Naive thymus-derived CD4-positive, alpha-beta T cell (primary cell): ENCODE measurements around the gene CCDC92B. TPM values are rescaled to one million over a fixed set of nuclear protein-coding genes. Genes with fewer than 3 reads are reported as not detected.

Experiments
- ATAC-seq: fragments of 150-1000 bp; cut with Tn5 transposase; 2 replicates; pipeline ENCODE4 v1.10.0; 2021; ENCODE audit warnings: mild to moderate bottlenecking, moderate library complexity
- CTCF ChIA-PET: fragments of 350-600 bp; sonication (Branson Sonifier 250); formaldehyde crosslinking; loops from one replicate; lab custom pipeline; 2021; ENCODE audit warnings: antibody characterized with exemption; lab: Charles Lee
- POLR2A ChIA-PET: fragments of 350-600 bp; sonication (Branson Sonifier 250); formaldehyde crosslinking; loops from one replicate; lab custom pipeline; 2021; ENCODE audit warnings: antibody characterized with exemption, inconsistent platforms; lab: Charles Lee
- DNase-seq, 9 donors: peaks; one replicate each; pipeline versions ENCODE4 v3.0.0 to v3.0.0-alpha.2; 2020 to 2022; ENCODE audit warnings: mixed read lengths in 1 of 9
- H3K27ac ChIP-seq: one replicate; pipeline ENCODE4 v1.7.0; 2013; ENCODE audit warnings: mild to moderate bottlenecking, low read depth, low read length, moderate library complexity
- H3K27me3 ChIP-seq, 2 donors: one replicate each; pipeline ENCODE4 v1.7.0; 2013; ENCODE audit warnings: low read length in 2 of 2, mild to moderate bottlenecking in 2 of 2, moderate library complexity in 2 of 2; ENCODE audit not compliant: control insufficient read depth in 2 of 2, insufficient read depth in 2 of 2
- H3K36me3 ChIP-seq, 3 experiments: 1 replicate in 2 of 3; 2 replicates in 1 of 3; pipeline ENCODE4 v1.7.0; 2013; ENCODE audit warnings: low read length in 3 of 3, mild to moderate bottlenecking in 3 of 3, moderate library complexity in 1 of 3; ENCODE audit not compliant: insufficient read depth in 3 of 3, control insufficient read depth in 2 of 3
- H3K4me1 ChIP-seq, 2 donors: one replicate each; pipeline ENCODE4 v1.7.0; 2013; ENCODE audit warnings: low read length in 2 of 2, mild to moderate bottlenecking in 2 of 2, moderate library complexity in 1 of 2; ENCODE audit not compliant: control insufficient read depth in 2 of 2, insufficient read depth in 2 of 2
- H3K4me3 ChIP-seq: 2 replicates; pipeline ENCODE4 v1.7.0; 2013; ENCODE audit warnings: mild to moderate bottlenecking, low read length
- H3K9me3 ChIP-seq, 3 experiments: 1 replicate in 2 of 3; 2 replicates in 1 of 3; pipeline ENCODE4 v1.7.0; 2013; ENCODE audit warnings: low read length in 3 of 3; ENCODE audit not compliant: control insufficient read depth in 2 of 3
- H3K27ac Mint-ChIP-seq, 9 donors: one replicate each; pipeline ENCODE4 v1.8.0; 2020 to 2022; ENCODE audit warnings: mixed read lengths in 9 of 9, mild to moderate bottlenecking in 8 of 9, moderate library complexity in 5 of 9, inconsistent platforms in 2 of 9
- H3K27me3 Mint-ChIP-seq, 5 donors: one replicate each; pipeline ENCODE4 v1.8.0; 2021 to 2022; ENCODE audit warnings: mixed read lengths in 5 of 5, mild to moderate bottlenecking in 1 of 5
- H3K36me3 Mint-ChIP-seq, 5 donors: one replicate each; pipeline ENCODE4 v1.8.0; 2020 to 2022; ENCODE audit warnings: mixed read lengths in 5 of 5, mild to moderate bottlenecking in 3 of 5, inconsistent platforms in 1 of 5
- H3K4me1 Mint-ChIP-seq, 7 donors: one replicate each; pipeline ENCODE4 v1.8.0; 2020 to 2022; ENCODE audit warnings: mixed read lengths in 7 of 7, mild to moderate bottlenecking in 3 of 7, inconsistent platforms in 1 of 7
- H3K4me3 Mint-ChIP-seq, 10 donors: one replicate each; pipeline ENCODE4 v1.8.0; 2020 to 2022; ENCODE audit warnings: mild to moderate bottlenecking in 10 of 10, mixed read lengths in 10 of 10, moderate library complexity in 6 of 10, inconsistent platforms in 2 of 10
- H3K9me3 Mint-ChIP-seq, 11 donors: one replicate each; pipeline ENCODE4 v1.8.0; 2020 to 2022; ENCODE audit warnings: mixed read lengths in 11 of 11, mild to moderate bottlenecking in 4 of 11, inconsistent platforms in 1 of 11, moderate library complexity in 1 of 11
- intact Hi-C, 2 donors: fragments of 100-400 bp; cut with micrococcal nuclease; formaldehyde crosslinking; loops; one replicate each; pipeline ENCODE4 v1.15.1; 2023
- polyA plus RNA-seq, 2 donors: library from polyadenylated mRNA; unstranded; fragments of 300-500 nt; fragmentation: Illumina TruSeq; gene quantifications; one replicate each; pipeline ENCODE4 v1.2.3, GENCODE V29; 2021
- total RNA-seq, 6 experiments: library from RNA in 5 of 6; stranded (reverse) in 5 of 6; gene quantifications; 1 replicate in 5 of 6; 2 replicates in 1 of 6; pipeline ENCODE4 v1.2.3 and lab custom pipeline; 2021 to 2026

CCDC92B gene
- total and polyA plus RNA-seq, 7 experiments from 2014 or later, result 0.12 to 0.54 (median 0.22) TPM; not detected in 2

DNA sequence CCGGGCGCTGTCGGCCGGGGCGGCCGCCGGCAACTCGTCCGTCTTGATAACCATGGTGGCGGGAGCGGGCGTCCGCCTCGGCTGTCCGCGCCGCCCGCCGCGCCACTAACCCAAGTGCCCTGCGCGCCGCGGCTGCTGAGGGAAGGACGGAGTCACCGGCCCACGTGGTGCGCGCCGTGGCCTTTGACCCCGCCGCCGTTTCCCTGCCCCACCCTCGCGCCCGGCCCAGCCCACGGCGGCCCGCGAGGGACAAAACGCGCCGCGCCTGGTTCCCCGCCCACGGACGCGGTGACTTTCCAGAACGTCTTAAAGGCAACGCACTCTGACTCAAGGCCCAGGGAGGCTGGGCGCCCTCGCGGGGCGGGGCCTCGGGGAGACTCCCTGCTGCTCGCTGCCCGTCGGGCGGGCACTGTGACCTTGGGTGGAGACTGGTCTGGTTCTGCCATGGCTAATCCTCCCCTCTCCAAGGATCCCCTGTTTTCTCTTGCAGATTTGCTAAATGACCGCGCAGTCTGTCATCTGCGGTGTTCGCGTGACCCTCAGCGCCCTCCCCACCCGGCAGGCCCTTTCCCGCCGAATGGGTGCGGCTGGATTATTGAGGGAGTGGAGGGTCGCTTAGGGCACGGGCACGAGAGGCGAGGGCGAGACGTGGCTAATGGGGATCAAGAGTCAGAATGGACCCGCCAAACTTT, 37.7 kb downstream of the CCDC92B start, which contains the start of gene CLUH:
Gene CLUH (minus strand): TSS at position 157 of the 692 bp plus-strand sequence. CDS start 103 bp downstream, at position 54.
- ChIA-PET CTCF (no interaction called here), POLR2A (interaction anchor here (0.6 kb wide), 1 partner anchor 897 kb away, joined by 5 read pairs; no protein-coding TSS in a partner anchor)
- Mint-ChIP-seq H3K4me1 (peaks cover 33 to 44% (median 36%) of the 10 kb centered on the region in 7 donors), H3K27me3 (no peaks in the 10 kb centered on the region), H3K36me3 (no peaks in the 10 kb centered on the region), H3K27ac (peak within 1 kb of the TSS; percentile 41 to 89 (median 75)), H3K4me3 (peak within 1 kb of the TSS; percentile 78 to 91 (median 87)), H3K9me3 (no peaks in the 10 kb centered on the region)
- Histone ChIP-seq H3K9me3 (no peaks in the 10 kb centered on the region), H3K27ac (peak within 1 kb of the TSS; percentile 70), H3K4me1 (peaks cover 22 to 36% of the 10 kb centered on the region in 2 donors), H3K4me3 (peak within 1 kb of the TSS; percentile 97), H3K36me3 (no peaks in the 10 kb centered on the region), H3K27me3 (no peaks in the 10 kb centered on the region)
- ATAC-seq (peak; percentile 98), DNase-seq (peak; percentile 92 to 99 (median 96))
- intact Hi-C loops, result loop anchor here (1.0 to 5.0 kb wide), 14 partner anchors 13 to 1011 kb away; partner anchors contain the start of genes EMC6 (in 2 of the 2), METTL16 (in 2 of the 2), MNT (in 2 of the 2) and PAFAH1B1 (in 2 of the 2)

DNA sequence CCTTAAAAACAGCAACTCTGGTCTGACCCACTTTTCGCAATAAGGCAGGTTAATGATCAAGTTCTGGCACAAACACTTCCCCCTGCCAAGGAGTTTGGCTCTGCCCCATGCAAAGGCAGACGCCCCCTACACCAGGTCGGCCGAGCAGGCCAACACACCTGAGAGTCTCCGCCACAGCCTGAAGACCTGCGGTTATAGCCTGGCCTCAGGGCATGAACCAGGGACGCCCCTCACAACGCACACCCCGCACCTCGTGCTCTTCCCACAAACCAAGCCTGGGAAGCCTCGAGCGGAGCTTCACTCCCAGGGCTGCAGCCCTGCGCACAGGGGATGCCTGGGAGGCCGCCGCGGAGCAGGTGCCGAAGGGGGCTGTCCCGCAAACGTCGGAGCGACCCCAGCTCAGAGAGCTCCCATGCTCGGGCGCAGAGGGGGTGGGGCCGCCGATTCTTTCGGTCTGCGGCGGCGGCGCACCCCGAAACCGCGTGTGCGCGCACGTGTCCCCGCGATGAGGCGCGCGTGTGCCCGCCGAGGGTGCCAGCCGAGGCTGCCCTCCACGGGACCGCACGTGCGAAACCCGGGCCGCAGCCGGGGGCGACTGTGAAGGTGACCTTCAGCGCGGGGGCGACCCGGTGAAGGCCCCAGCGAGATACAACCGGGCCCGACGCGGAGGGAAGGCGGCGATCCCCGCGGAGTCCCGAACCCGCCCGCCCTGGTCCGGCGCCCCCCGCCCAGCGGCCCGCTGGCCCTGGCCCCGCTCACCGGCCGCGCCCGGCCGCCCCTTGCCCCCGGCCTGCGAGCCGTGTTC, 38.4 kb downstream of the CCDC92B start:
- peak; percentile 18 for ATAC-seq
- Mint-ChIP-seq H3K27ac (peak overlapping the region in 8 of 9 donors; percentile 28 to 82 (median 74)), H3K36me3 (no peaks in the 10 kb centered on the region), H3K4me3 (peak overlapping the region; percentile 78 to 91 (median 87)), H3K4me1 (peaks cover 33 to 50% (median 37%) of the 10 kb centered on the region in 7 donors), H3K27me3 (no peaks in the 10 kb centered on the region), H3K9me3 (no peaks in the 10 kb centered on the region)
- DNase-seq, result peak in 5 of 9 donors; percentile 13 to 52 (median 23)
- Histone ChIP-seq H3K27me3 (no peaks in the 10 kb centered on the region), H3K27ac (peak overlapping the region; percentile 70), H3K4me1 (peaks cover 22 to 36% of the 10 kb centered on the region in 2 donors), H3K9me3 (no peaks in the 10 kb centered on the region), H3K4me3 (peak overlapping the region; percentile 97), H3K36me3 (no peaks in the 10 kb centered on the region)
- intact Hi-C loops, result loop anchor here (1.0 to 5.0 kb wide), 14 partner anchors 13 to 1012 kb away; partner anchors contain the start of genes EMC6 (in 2 of the 2), METTL16 (in 2 of the 2), MNT (in 2 of the 2) and PAFAH1B1 (in 2 of the 2)
- POLR2A ChIA-PET, result interaction anchor here (0.6 to 1.5 kb wide), 2 partner anchors 75 to 196 kb away, joined by 3 read pairs; no protein-coding TSS in a partner anchor
- CTCF ChIA-PET, result no interaction called here

DNA sequence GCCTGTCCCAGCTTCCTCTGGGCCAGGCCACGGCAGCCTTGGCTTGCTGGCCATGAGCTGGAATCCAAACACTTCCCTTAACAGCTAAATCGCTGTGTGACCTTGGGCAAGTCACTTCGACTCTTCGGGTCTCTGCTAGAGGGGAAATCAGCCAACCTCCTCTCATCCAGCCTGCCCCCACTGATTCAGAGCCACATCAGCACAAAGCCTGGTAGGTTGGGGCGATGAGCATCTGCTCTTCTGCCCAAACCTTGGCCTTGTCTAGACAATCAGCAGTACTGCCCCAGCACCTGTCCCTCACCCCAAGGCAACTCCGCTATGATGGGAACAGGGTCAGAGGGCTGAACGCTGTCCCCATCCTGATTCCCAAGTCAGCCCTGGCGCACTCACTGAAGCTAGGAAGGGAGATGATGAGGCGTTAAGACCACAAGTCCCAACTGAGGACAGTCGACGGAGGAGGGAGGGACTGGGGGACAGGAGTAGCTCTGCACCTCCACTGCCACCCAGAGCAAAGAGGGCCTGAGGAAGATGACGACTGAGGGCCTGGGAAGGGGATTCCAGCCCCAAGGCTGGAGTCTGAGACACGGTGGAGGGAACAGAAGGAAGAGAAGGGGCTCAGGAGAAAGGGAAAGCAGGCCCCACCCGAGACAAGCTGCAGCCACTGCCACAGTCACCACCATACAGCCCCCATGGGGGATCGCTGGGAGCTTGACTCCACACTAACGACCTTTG, 39.2 kb downstream of the CCDC92B start:
- Mint-ChIP-seq H3K4me1 (peaks cover 37 to 56% (median 40%) of the 10 kb centered on the region in 7 donors), H3K27ac (peak overlapping the region; percentile 28 to 88 (median 81)), H3K36me3 (no peaks in the 10 kb centered on the region), H3K27me3 (no peaks in the 10 kb centered on the region), H3K9me3 (no peaks in the 10 kb centered on the region), H3K4me3 (peak overlapping the region; percentile 78 to 91 (median 86))
- H3K36me3 ChIP-seq, result no peaks in the 10 kb centered on the region
- H3K27me3 ChIP-seq, result no peaks in the 10 kb centered on the region
- POLR2A ChIA-PET, result interaction anchor here (0.6 to 1.5 kb wide), 2 partner anchors 76 to 195 kb away, joined by 3 read pairs; no protein-coding TSS in a partner anchor
- H3K4me1 ChIP-seq, result peaks cover 22 to 36% of the 10 kb centered on the region in 2 donors
- H3K9me3 ChIP-seq, result no peaks in the 10 kb centered on the region
- CTCF ChIA-PET, result interaction anchor here (0.7 kb wide), 1 partner anchor 77 kb away, joined by 4 read pairs; no protein-coding TSS in a partner anchor
- no peak for ATAC-seq
- no peak for DNase-seq
- H3K4me3 ChIP-seq, result peak overlapping the region; percentile 59
- intact Hi-C loops, result loop anchor here (2.0 to 5.0 kb wide), 7 partner anchors 77 to 1013 kb away; partner anchors contain the start of genes CTNS (in 1 of the 2), EMC6 (in 1 of the 2), HASPIN (in 1 of the 2) and MNT (in 1 of the 2)
- H3K27ac ChIP-seq, result peak overlapping the region; percentile 59

DNA sequence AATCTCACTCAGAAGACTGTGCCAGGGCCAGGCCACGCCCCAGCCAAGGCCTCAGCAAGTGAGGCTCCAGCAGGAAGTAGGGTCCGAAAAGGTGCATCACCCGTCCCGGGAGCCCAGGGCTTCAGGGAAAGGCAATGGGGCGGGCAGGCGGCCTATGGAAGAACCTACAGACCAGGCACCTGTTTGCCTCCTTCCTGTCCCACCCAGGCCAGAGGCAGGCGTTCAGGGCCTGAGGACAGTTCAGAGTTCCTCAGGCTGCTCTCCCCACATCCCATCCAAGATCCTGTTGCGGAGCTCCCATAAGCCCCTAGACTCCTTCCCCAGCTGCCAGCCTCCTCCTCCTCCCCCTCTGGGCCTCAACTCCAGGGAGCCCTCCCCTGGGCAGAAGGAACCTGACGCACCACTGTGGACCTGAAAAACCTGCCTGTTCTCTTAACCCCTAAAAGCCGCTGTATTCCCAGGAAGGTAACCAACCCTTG, 40.2 kb downstream of the CCDC92B start:
- Histone ChIP-seq H3K36me3 (peaks cover 0 to 5% (median 0%) of the 10 kb centered on the region in 3 experiments), H3K27me3 (no peaks in the 10 kb centered on the region), H3K4me1 (peaks cover 22 to 36% of the 10 kb centered on the region in 2 donors), H3K4me3 (no peak overlapping the region), H3K27ac (no peak overlapping the region), H3K9me3 (no peaks in the 10 kb centered on the region)
- Mint-ChIP-seq H3K27ac (peak overlapping the region in 5 of 9 donors; percentile 25 to 88 (median 55)), H3K4me1 (peaks cover 39 to 56% (median 45%) of the 10 kb centered on the region in 7 donors), H3K27me3 (no peaks in the 10 kb centered on the region), H3K36me3 (peaks cover 0 to 3% (median 0%) of the 10 kb centered on the region in 5 donors), H3K9me3 (no peaks in the 10 kb centered on the region), H3K4me3 (peak overlapping the region; percentile 18 to 91 (median 85))
- CTCF ChIA-PET, result interaction anchor here (0.7 kb wide), 1 partner anchor 78 kb away, joined by 4 read pairs; no protein-coding TSS in a partner anchor
- ATAC-seq (no peak), DNase-seq (no peak)
- intact Hi-C loops, result no loop called here
- POLR2A ChIA-PET, result no interaction called here

DNA sequence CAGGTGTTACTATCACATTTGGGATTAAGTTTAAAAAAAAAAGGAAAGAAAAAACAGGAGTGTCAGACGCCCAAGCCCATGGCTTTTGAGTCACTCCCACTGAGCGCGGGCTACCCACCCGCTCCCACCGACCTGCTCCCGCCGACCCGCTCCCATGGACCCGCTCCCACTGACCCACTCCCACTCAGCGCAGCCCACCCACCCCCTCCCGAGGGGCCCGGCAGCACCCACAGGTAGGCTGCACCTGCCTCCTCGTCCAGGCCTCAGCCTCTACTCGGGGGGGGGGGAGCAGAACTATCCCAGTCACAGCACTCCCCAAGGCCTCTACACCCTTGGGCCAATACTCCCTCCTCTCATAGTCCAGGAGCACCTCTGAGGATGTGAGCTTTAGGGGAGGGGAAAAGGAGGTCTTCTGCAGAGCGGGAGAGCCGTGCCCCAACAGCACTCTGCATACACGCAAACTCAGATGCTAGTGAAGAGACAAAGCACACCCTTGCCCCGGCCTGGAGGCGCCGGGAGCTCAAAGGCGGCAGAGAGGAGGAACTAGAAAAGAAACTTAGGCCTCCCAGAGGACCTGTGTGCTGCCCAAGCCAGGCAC, 40.8 kb downstream of the CCDC92B start:
- Histone ChIP-seq H3K27me3 (no peaks in the 10 kb centered on the region), H3K4me3 (no peak overlapping the region), H3K27ac (no peak overlapping the region), H3K4me1 (peaks cover 22 to 36% of the 10 kb centered on the region in 2 donors), H3K9me3 (no peaks in the 10 kb centered on the region), H3K36me3 (peaks cover 0 to 10% (median 2%) of the 10 kb centered on the region in 3 experiments)
- no peaks in the 10 kb centered on the region for H3K9me3 Mint-ChIP-seq
- intact Hi-C loops, result no loop called here
- POLR2A ChIA-PET, result no interaction called here
- peak overlapping the region in 7 of 10 donors; percentile 8 to 91 (median 85) for H3K4me3 Mint-ChIP-seq
- H3K4me1 Mint-ChIP-seq, result peaks cover 38 to 54% (median 45%) of the 10 kb centered on the region in 7 donors
- H3K27ac Mint-ChIP-seq, result peak overlapping the region in 2 of 9 donors; percentile 24 to 65
- H3K36me3 Mint-ChIP-seq, result peaks cover 0 to 3% (median 0%) of the 10 kb centered on the region in 5 donors
- CTCF ChIA-PET, result no interaction called here
- ATAC-seq (no peak), DNase-seq (no peak)
- H3K27me3 Mint-ChIP-seq, result no peaks in the 10 kb centered on the region
